ENCODE measurements around the gene THADA.

Gene THADA

GRCh38 chr2:43268066-43268953 lies 327.5 kb downstream of the THADA start:
- no peak for TF ChIP-seq CTCF (IDR thresholded peaks at IDR 0.05)

GRCh38 chr2:43267381-43267780 lies 328.5 kb downstream of the THADA start:
- TF ChIP-seq CTCF (IDR thresholded peaks at IDR 0.05): no peak

GRCh38 chr2:43266711-43267111 lies 329.1 kb downstream of the THADA start:
- TF ChIP-seq CTCF (IDR thresholded peaks at IDR 0.05): no peak

- TF ChIP-seq CTCF (IDR thresholded peaks at IDR 0.05): no peak
Measured at GRCh38 chr2:43265421-43265820, 330.4 kb downstream of the THADA start.

GRCh38 chr2:43265001-43265400 lies 330.8 kb downstream of the THADA start:
- TF ChIP-seq CTCF (IDR thresholded peaks at IDR 0.05): no peak

- TF ChIP-seq CTCF (IDR thresholded peaks at IDR 0.05): no peak
Measured at GRCh38 chr2:43262951-43263350, 332.9 kb downstream of the THADA start.

- TF ChIP-seq CTCF (IDR thresholded peaks at IDR 0.05): no peak
Measured at GRCh38 chr2:43262239-43262638, 333.6 kb downstream of the THADA start.

Measured in LNCAP (cell line).